Measurements from ENCODE around the gene SLC25A41.

The SLC25A41 gene

GRCh38 chr19:6452223-6452614, 18.7 kb upstream of the SLC25A41 start:
- Histone ChIP-seq H3K27ac (ENCODE audit: low read depth, low read length) (no peak overlapping the region), H3K9ac (ENCODE audit: low read length in 5 of 5) (no peak overlapping the region), H3K4me3 (ENCODE audit: low read depth in 1 of 5, low read length in 5 of 5) (no peak overlapping the region), H3K36me3 (ENCODE audit: control insufficient read depth in 5 of 5, insufficient read depth in 5 of 5, low read length in 5 of 5) (peaks cover 0 to 39% (median 22%) of the 10 kb centered on the region in 5 donors), H3K27me3 (ENCODE audit: control insufficient read depth in 5 of 5, insufficient read depth in 4 of 5, low read length in 5 of 5) (no peaks in the 10 kb centered on the region), H3K9me3 (ENCODE audit: control insufficient read depth in 5 of 5, low read length in 5 of 5) (peaks cover 0 to 17% (median 15%) of the 10 kb centered on the region in 5 donors), H3K4me1 (ENCODE audit: control insufficient read depth in 5 of 5, insufficient read depth in 5 of 5, low read length in 5 of 5) (no peaks in the 10 kb centered on the region)

GRCh38 chr19:6451583-6452222, 18.1 kb upstream of the SLC25A41 start:
- no peaks in the 10 kb centered on the region for H3K4me1 ChIP-seq (ENCODE audit: control insufficient read depth in 5 of 5, insufficient read depth in 5 of 5, low read length in 5 of 5)
- no peaks in the 10 kb centered on the region for H3K27me3 ChIP-seq (ENCODE audit: control insufficient read depth in 5 of 5, insufficient read depth in 4 of 5, low read length in 5 of 5)
- peaks cover 0 to 42% (median 22%) of the 10 kb centered on the region in 5 donors for H3K36me3 ChIP-seq (ENCODE audit: control insufficient read depth in 5 of 5, insufficient read depth in 5 of 5, low read length in 5 of 5)
- H3K9me3 ChIP-seq (ENCODE audit: control insufficient read depth in 5 of 5, low read length in 5 of 5), result peaks cover 0 to 17% (median 15%) of the 10 kb centered on the region in 5 donors
- no peak overlapping the region for H3K9ac ChIP-seq (ENCODE audit: low read length in 5 of 5)
- no peak overlapping the region for H3K27ac ChIP-seq (ENCODE audit: low read depth, low read length)
- no peak overlapping the region for H3K4me3 ChIP-seq (ENCODE audit: low read depth in 1 of 5, low read length in 5 of 5)

- Histone ChIP-seq H3K36me3 (ENCODE audit: control insufficient read depth in 5 of 5, insufficient read depth in 5 of 5, low read length in 5 of 5) (peaks cover 0 to 37% (median 20%) of the 10 kb centered on the region in 5 donors), H3K27me3 (ENCODE audit: control insufficient read depth in 5 of 5, insufficient read depth in 4 of 5, low read length in 5 of 5) (no peaks in the 10 kb centered on the region), H3K9ac (ENCODE audit: low read length in 5 of 5) (no peak overlapping the region), H3K27ac (ENCODE audit: low read depth, low read length) (no peak overlapping the region), H3K9me3 (ENCODE audit: control insufficient read depth in 5 of 5, low read length in 5 of 5) (peaks cover 0 to 18% (median 15%) of the 10 kb centered on the region in 5 donors), H3K4me3 (ENCODE audit: low read depth in 1 of 5, low read length in 5 of 5) (no peak overlapping the region), H3K4me1 (ENCODE audit: control insufficient read depth in 5 of 5, insufficient read depth in 5 of 5, low read length in 5 of 5) (no peaks in the 10 kb centered on the region)
These were observed 16.6 kb upstream of the SLC25A41 start for GRCh38 chr19:6450166-6450565.

GRCh38 chr19:6448045-6448444, 14.5 kb upstream of the SLC25A41 start:
- Histone ChIP-seq H3K36me3 (ENCODE audit: control insufficient read depth in 5 of 5, insufficient read depth in 5 of 5, low read length in 5 of 5) (peaks cover 0 to 21% (median 3%) of the 10 kb centered on the region in 5 donors), H3K4me1 (ENCODE audit: control insufficient read depth in 5 of 5, insufficient read depth in 5 of 5, low read length in 5 of 5) (no peaks in the 10 kb centered on the region), H3K27ac (ENCODE audit: low read depth, low read length) (no peak overlapping the region), H3K9ac (ENCODE audit: low read length in 5 of 5) (no peak overlapping the region), H3K4me3 (ENCODE audit: low read depth in 1 of 5, low read length in 5 of 5) (no peak overlapping the region), H3K9me3 (ENCODE audit: control insufficient read depth in 5 of 5, low read length in 5 of 5) (peaks cover 0 to 3% (median 0%) of the 10 kb centered on the region in 5 donors), H3K27me3 (ENCODE audit: control insufficient read depth in 5 of 5, insufficient read depth in 4 of 5, low read length in 5 of 5) (no peaks in the 10 kb centered on the region)

GRCh38 chr19:6446452-6446851, 12.9 kb upstream of the SLC25A41 start:
- H3K27me3 ChIP-seq (ENCODE audit: control insufficient read depth in 5 of 5, insufficient read depth in 4 of 5, low read length in 5 of 5), result no peaks in the 10 kb centered on the region
- peaks cover 0 to 13% (median 2%) of the 10 kb centered on the region in 5 donors for H3K36me3 ChIP-seq (ENCODE audit: control insufficient read depth in 5 of 5, insufficient read depth in 5 of 5, low read length in 5 of 5)
- no peaks in the 10 kb centered on the region for H3K4me1 ChIP-seq (ENCODE audit: control insufficient read depth in 5 of 5, insufficient read depth in 5 of 5, low read length in 5 of 5)
- peaks cover 0 to 3% (median 0%) of the 10 kb centered on the region in 5 donors for H3K9me3 ChIP-seq (ENCODE audit: control insufficient read depth in 5 of 5, low read length in 5 of 5)
- H3K9ac ChIP-seq (ENCODE audit: low read length in 5 of 5), result no peak overlapping the region
- H3K27ac ChIP-seq (ENCODE audit: low read depth, low read length), result no peak overlapping the region
- no peak overlapping the region for H3K4me3 ChIP-seq (ENCODE audit: low read depth in 1 of 5, low read length in 5 of 5)

GRCh38 chr19:6443986-6444385, 10.4 kb upstream of the SLC25A41 start:
- no peak overlapping the region for H3K4me3 ChIP-seq (ENCODE audit: low read depth in 1 of 5, low read length in 5 of 5)
- no peaks in the 10 kb centered on the region for H3K27me3 ChIP-seq (ENCODE audit: control insufficient read depth in 5 of 5, insufficient read depth in 4 of 5, low read length in 5 of 5)
- no peak overlapping the region for H3K9ac ChIP-seq (ENCODE audit: low read length in 5 of 5)
- H3K36me3 ChIP-seq (ENCODE audit: control insufficient read depth in 5 of 5, insufficient read depth in 5 of 5, low read length in 5 of 5), result peaks cover 0 to 9% (median 2%) of the 10 kb centered on the region in 5 donors
- peaks cover 0 to 3% (median 0%) of the 10 kb centered on the region in 5 donors for H3K9me3 ChIP-seq (ENCODE audit: control insufficient read depth in 5 of 5, low read length in 5 of 5)
- H3K27ac ChIP-seq (ENCODE audit: low read depth, low read length), result no peak overlapping the region
- no peaks in the 10 kb centered on the region for H3K4me1 ChIP-seq (ENCODE audit: control insufficient read depth in 5 of 5, insufficient read depth in 5 of 5, low read length in 5 of 5)

- no peaks in the 10 kb centered on the region for H3K4me1 ChIP-seq (ENCODE audit: control insufficient read depth in 5 of 5, insufficient read depth in 5 of 5, low read length in 5 of 5)
- no peak overlapping the region for H3K9ac ChIP-seq (ENCODE audit: low read length in 5 of 5)
- peaks cover 0 to 7% (median 2%) of the 10 kb centered on the region in 5 donors for H3K36me3 ChIP-seq (ENCODE audit: control insufficient read depth in 5 of 5, insufficient read depth in 5 of 5, low read length in 5 of 5)
These were observed 8.6 kb upstream of the SLC25A41 start for GRCh38 chr19:6442087-6442688.

GRCh38 chr19:6440905-6441304, 7.3 kb upstream of the SLC25A41 start:
- H3K36me3 ChIP-seq (ENCODE audit: control insufficient read depth in 5 of 5, insufficient read depth in 5 of 5, low read length in 5 of 5), result peaks cover 0 to 2% (median 0%) of the 10 kb centered on the region in 5 donors
- H3K9me3 ChIP-seq (ENCODE audit: control insufficient read depth in 5 of 5, low read length in 5 of 5), result no peaks in the 10 kb centered on the region
- no peaks in the 10 kb centered on the region for H3K4me1 ChIP-seq (ENCODE audit: control insufficient read depth in 5 of 5, insufficient read depth in 5 of 5, low read length in 5 of 5)
- no peak overlapping the region for H3K4me3 ChIP-seq (ENCODE audit: low read depth in 1 of 5, low read length in 5 of 5)
- no peak overlapping the region for H3K27ac ChIP-seq (ENCODE audit: low read depth, low read length)
- H3K27me3 ChIP-seq (ENCODE audit: control insufficient read depth in 5 of 5, insufficient read depth in 4 of 5, low read length in 5 of 5), result peaks cover 0 to 2% (median 0%) of the 10 kb centered on the region in 5 donors
- no peak overlapping the region for H3K9ac ChIP-seq (ENCODE audit: low read length in 5 of 5)

More at GRCh38 chr19:6442087-6442688, 8.6 kb upstream of the SLC25A41 start:
- Histone ChIP-seq H3K4me3 (ENCODE audit: low read depth in 1 of 5, low read length in 5 of 5) (no peak overlapping the region), H3K9me3 (ENCODE audit: control insufficient read depth in 5 of 5, low read length in 5 of 5) (peaks cover 0 to 3% (median 0%) of the 10 kb centered on the region in 5 donors), H3K27me3 (ENCODE audit: control insufficient read depth in 5 of 5, insufficient read depth in 4 of 5, low read length in 5 of 5) (peaks cover 0 to 2% (median 0%) of the 10 kb centered on the region in 5 donors), H3K27ac (ENCODE audit: low read depth, low read length) (no peak overlapping the region)

- H3K27me3 ChIP-seq (ENCODE audit: control insufficient read depth in 5 of 5, insufficient read depth in 4 of 5, low read length in 5 of 5), result peaks cover 0 to 2% (median 0%) of the 10 kb centered on the region in 5 donors
- H3K27ac ChIP-seq (ENCODE audit: low read depth, low read length), result no peak overlapping the region
- no peaks in the 10 kb centered on the region for H3K36me3 ChIP-seq (ENCODE audit: control insufficient read depth in 5 of 5, insufficient read depth in 5 of 5, low read length in 5 of 5)
- H3K4me3 ChIP-seq (ENCODE audit: low read depth in 1 of 5, low read length in 5 of 5), result no peak overlapping the region
- H3K9ac ChIP-seq (ENCODE audit: low read length in 5 of 5), result no peak overlapping the region
- H3K9me3 ChIP-seq (ENCODE audit: control insufficient read depth in 5 of 5, low read length in 5 of 5), result no peaks in the 10 kb centered on the region
- no peaks in the 10 kb centered on the region for H3K4me1 ChIP-seq (ENCODE audit: control insufficient read depth in 5 of 5, insufficient read depth in 5 of 5, low read length in 5 of 5)
These were observed 6.2 kb upstream of the SLC25A41 start for GRCh38 chr19:6439743-6440142.

GRCh38 chr19:6433165-6433564, 398 bp downstream of the SLC25A41 start:
- peaks cover 0 to 2% (median 0%) of the 10 kb centered on the region in 5 donors for H3K27me3 ChIP-seq (ENCODE audit: control insufficient read depth in 5 of 5, insufficient read depth in 4 of 5, low read length in 5 of 5)
- H3K27ac ChIP-seq (ENCODE audit: low read depth, low read length), result no peak overlapping the region
- no peaks in the 10 kb centered on the region for H3K4me1 ChIP-seq (ENCODE audit: control insufficient read depth in 5 of 5, insufficient read depth in 5 of 5, low read length in 5 of 5)
- H3K9ac ChIP-seq (ENCODE audit: low read length in 5 of 5), result no peak overlapping the region
- H3K36me3 ChIP-seq (ENCODE audit: control insufficient read depth in 5 of 5, insufficient read depth in 5 of 5, low read length in 5 of 5), result no peaks in the 10 kb centered on the region
- H3K4me3 ChIP-seq (ENCODE audit: low read depth in 1 of 5, low read length in 5 of 5), result no peak overlapping the region
- H3K9me3 ChIP-seq (ENCODE audit: control insufficient read depth in 5 of 5, low read length in 5 of 5), result no peaks in the 10 kb centered on the region
